ENCODE results near the gene FOXI2. TPM values are rescaled to one million over a fixed set of nuclear protein-coding genes. Genes with fewer than 3 reads are reported as not detected.

FOXI2 gene
- total and polyA plus RNA-seq, 2 of the 4 experiments (the other 2 are of a cell fraction), result not detected

GRCh38 chr10:127738512-127739424 lies 1.8 kb downstream of the FOXI2 start:
- CTCF ChIA-PET, result no interaction called here
- no peak for ATAC-seq (ENCODE audit: low read depth)

More at GRCh38 chr10:127738512-127739424, 1.8 kb downstream of the FOXI2 start:
- no peak for DNase-seq
- Histone ChIP-seq H3K9me3 (ENCODE audit: control insufficient read depth, insufficient read depth, low read length) (peaks cover 10% of the 10 kb centered on the region; the same call in 1 of the 2 replicates), H4K8ac (ENCODE audit: low read depth in 2 of 2, low read length in 2 of 2) (no peak overlapping the region), H3K27ac (ENCODE audit: insufficient read depth, low read length) (no peak overlapping the region), H3K56ac (ENCODE audit: extremely low read depth, insufficient read depth, low read length) (no peak overlapping the region), H2BK5ac (ENCODE audit: low read depth, low read length, poor library complexity, severe bottlenecking) (no peak overlapping the region), H3K18ac (ENCODE audit: low read depth, low read length) (no peak overlapping the region), H3K4me1 (ENCODE audit: control insufficient read depth, insufficient read depth, low read length) (no peaks in the 10 kb centered on the region), H2BK15ac (ENCODE audit: low read depth, low read length) (no peak overlapping the region), H4K91ac (ENCODE audit: insufficient read depth, low read depth, low read length) (no peak overlapping the region), H2AK5ac (ENCODE audit: low read depth, low read length) (no peak overlapping the region), H3K27me3 (ENCODE audit: control insufficient read depth, insufficient read depth, low read length) (peaks cover 6% of the 10 kb centered on the region; the same call in 1 of the 2 replicates), H3K9ac (ENCODE audit: low read depth, low read length) (no peak overlapping the region), H4K5ac (ENCODE audit: low read depth, low read length) (no peak overlapping the region), H3K23ac (ENCODE audit: low read depth, low read length) (no peak overlapping the region), H3K4ac (ENCODE audit: low read depth, low read length) (no peak overlapping the region), H3K9me1 (ENCODE audit: insufficient read depth, low read length) (no peaks in the 10 kb centered on the region), H3K4me2 (ENCODE audit: low read depth, low read length) (no peak overlapping the region), H2AFZ (replicated peaks; ENCODE audit: low read length, poor library complexity) (peak overlapping the region; percentile 21), H2BK20ac (ENCODE audit: low read depth, low read length) (no peak overlapping the region), H3K4me3 (ENCODE audit: insufficient read depth, low read depth, low read length) (no peak overlapping the region), H3K36me3 (ENCODE audit: control insufficient read depth, insufficient read depth, low read length) (no peaks in the 10 kb centered on the region), H4K20me1 (ENCODE audit: insufficient read depth, low read length) (no peaks in the 10 kb centered on the region), H2AK9ac (replicated peaks; ENCODE audit: low read depth, low read length, poor library complexity) (no peak overlapping the region), H2BK120ac (ENCODE audit: low read depth, low read length) (no peak overlapping the region), H3K14ac (replicated peaks; ENCODE audit: low read depth, low read length) (no peak overlapping the region), H3K79me1 (ENCODE audit: low read depth in 1 of 2, low read length in 2 of 2) (no peaks in the 10 kb centered on the region)
- dilution Hi-C loops (cut with HindIII; ENCODE audit: low sequenced_read_pairs, unreplicated experiment) (no loop called here), in situ Hi-C loops (cut with MboI; ENCODE audit: low sequenced_read_pairs) (no loop called here), intact Hi-C loops (cut with micrococcal nuclease) (no loop called here)
- BruUV-seq (replicated peaks), result no TSS peak
- TF ChIP-seq POLR2A (IDR thresholded peaks at IDR 0.05; ENCODE audit: low read depth, low read length), result no peak
- TF ChIP-seq, protein P1, sequence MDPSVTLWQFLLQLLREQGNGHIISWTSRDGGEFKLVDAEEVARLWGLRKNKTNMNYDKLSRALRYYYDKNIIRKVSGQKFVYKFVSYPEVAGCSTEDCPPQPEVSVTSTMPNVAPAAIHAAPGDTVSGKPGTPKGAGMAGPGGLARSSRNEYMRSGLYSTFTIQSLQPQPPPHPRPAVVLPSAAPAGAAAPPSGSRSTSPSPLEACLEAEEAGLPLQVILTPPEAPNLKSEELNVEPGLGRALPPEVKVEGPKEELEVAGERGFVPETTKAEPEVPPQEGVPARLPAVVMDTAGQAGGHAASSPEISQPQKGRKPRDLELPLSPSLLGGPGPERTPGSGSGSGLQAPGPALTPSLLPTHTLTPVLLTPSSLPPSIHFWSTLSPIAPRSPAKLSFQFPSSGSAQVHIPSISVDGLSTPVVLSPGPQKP (IDR thresholded peaks at IDR 0.05; ENCODE audit: borderline replicate concordance, low read depth, low read length), result no peak
- TF ChIP-seq RFX5 (IDR thresholded peaks at IDR 0.05; ENCODE audit: low read depth, low read length), result no peak
- TF ChIP-seq CTCF (conservative IDR thresholded peaks at IDR 0.05; ENCODE audit: low read depth, low read length), result no peak
- no peak for TF ChIP-seq MAZ (IDR thresholded peaks at IDR 0.05; ENCODE audit: borderline replicate concordance, low read depth, low read length)
- no peak for TF ChIP-seq BHLHE40 (IDR thresholded peaks at IDR 0.05; ENCODE audit: low read depth, low read length)
- TF ChIP-seq SMC3 (IDR thresholded peaks at IDR 0.05; ENCODE audit: low read depth, low read length), result no peak
- TF ChIP-seq RAD21 (IDR thresholded peaks at IDR 0.05; ENCODE audit: low read length), result no peak
- no peak for TF ChIP-seq FOS (IDR thresholded peaks at IDR 0.05; ENCODE audit: low read depth, low read length)
- TF ChIP-seq CEBPB (IDR thresholded peaks at IDR 0.05; ENCODE audit: low read depth, low read length), result no peak
- no peak for TF ChIP-seq CHD1 (IDR thresholded peaks at IDR 0.05; ENCODE audit: low read depth, low read length)
- TF ChIP-seq NFE2L2 (IDR thresholded peaks at IDR 0.05; ENCODE audit: low read depth, low read length), result no peak
- no peak for TF ChIP-seq MXI1 (IDR thresholded peaks at IDR 0.05; ENCODE audit: borderline replicate concordance, low read depth, low read length)
- no peak for TF ChIP-seq MAFK (IDR thresholded peaks at IDR 0.05; ENCODE audit: low read depth, low read length)
- POLR2A ChIA-PET (ENCODE audit: unreplicated experiment), result no interaction called here
- 3% methylated on average over 8 of the region's 59 CpGs; no CpG with 5 or more reads in 1 of the 2 experiments for WGBS, 2 experiments (ENCODE audit: extremely low coverage in 2 of 2, insufficient read length in 1 of 2)
